MM.1S (cell line): Measurements from ENCODE around the gene SYNE3.

ENCODE experiments used
- DNase-seq: peaks from one replicate; pipeline ENCODE4 v3.0.0-alpha.2; 2015
- H2AFZ ChIP-seq: fragments of 300-600 bp; sonication (generic); 2 replicates; pipeline ENCODE4 v1.6.0; 2016; ENCODE audit warnings: antibody characterized with exemption, low read length
- H3F3A ChIP-seq: fragments of 300-600 bp; sonication (generic); 2 replicates; pipeline ENCODE4 v1.6.1; 2016; ENCODE audit warnings: mild to moderate bottlenecking, antibody characterized with exemption, low read length, moderate library complexity, mixed read lengths; ENCODE audit not compliant: insufficient read depth
- H3K27ac ChIP-seq: fragments of 300-600 bp; sonication (generic); 2 replicates; pipeline ENCODE4 v1.5.1; 2016; ENCODE audit warnings: mild to moderate bottlenecking, low read length
- H3K27me3 ChIP-seq: fragments of 300-600 bp; sonication (generic); replicated peaks from 2 replicates; pipeline ENCODE4 v1.6.0; 2016; ENCODE audit warnings: low read length; ENCODE audit not compliant: insufficient read depth
- H3K36me3 ChIP-seq: fragments of 300-600 bp; sonication (generic); replicated peaks from 2 replicates; pipeline ENCODE4 v1.6.1; 2016; ENCODE audit warnings: mild to moderate bottlenecking, low read length, mixed read lengths; ENCODE audit not compliant: insufficient read depth
- H3K4me1 ChIP-seq: fragments of 300-600 bp; sonication (generic); 2 replicates; pipeline ENCODE4 v1.6.1; 2016; ENCODE audit warnings: low read length, mixed read lengths
- H3K4me2 ChIP-seq: fragments of 300-600 bp; sonication (generic); 2 replicates; pipeline ENCODE4 v1.6.0; 2016; ENCODE audit warnings: low read depth, low read length
- H3K4me3 ChIP-seq: fragments of 300-600 bp; sonication (generic); 2 replicates; pipeline ENCODE4 v1.5.1; 2016; ENCODE audit warnings: low read length, mixed read lengths
- H3K79me2 ChIP-seq: fragments of 300-600 bp; sonication (generic); 2 replicates; pipeline ENCODE4 v1.6.1; 2016; ENCODE audit warnings: mixed run types, low read length, mixed read lengths
- H3K9ac ChIP-seq: fragments of 300-600 bp; sonication (generic); 2 replicates; pipeline ENCODE4 v1.6.1; 2016; ENCODE audit warnings: low read length, mixed read lengths
- H3K9me2 ChIP-seq: fragments of 300-600 bp; sonication (generic); replicated peaks from 2 replicates; pipeline ENCODE4 v1.6.1; 2016; ENCODE audit warnings: mild to moderate bottlenecking, low read length, mixed read lengths; ENCODE audit not compliant: insufficient read depth
- H3K9me3 ChIP-seq: fragments of 300-600 bp; sonication (generic); replicated peaks from 2 replicates; pipeline ENCODE4 v1.6.1; 2016; ENCODE audit warnings: mild to moderate bottlenecking, low read length, mixed read lengths; ENCODE audit not compliant: insufficient read depth
- H4K20me1 ChIP-seq: fragments of 300-600 bp; sonication (generic); 2 replicates; pipeline ENCODE4 v1.6.1; 2016; ENCODE audit warnings: mild to moderate bottlenecking, low read length, moderate library complexity, mixed read lengths; ENCODE audit not compliant: insufficient read depth
- EZH2 ChIP-seq: fragments of 300-600 bp; sonication (generic); optimal IDR thresholded peaks from 2 replicates; pipeline ENCODE3; 2017; ENCODE audit warnings: low read depth, mild to moderate bottlenecking, antibody characterized with exemption, low read length, mixed read lengths
- EZH2phosphoT487 ChIP-seq: fragments of 300-600 bp; sonication (generic); IDR thresholded peaks from 2 replicates; pipeline ENCODE4 v1.6.1; 2018; ENCODE audit warnings: antibody characterized with exemption, low read length
- TF ChIP-seq, protein P1 (sequence below): fragments of 300-600 bp; sonication (generic); IDR thresholded peaks from 2 replicates; pipeline ENCODE4 v1.5.1; 2016; ENCODE audit warnings: antibody characterized with exemption, low read length, mixed read lengths

Gene SYNE3

DNA sequence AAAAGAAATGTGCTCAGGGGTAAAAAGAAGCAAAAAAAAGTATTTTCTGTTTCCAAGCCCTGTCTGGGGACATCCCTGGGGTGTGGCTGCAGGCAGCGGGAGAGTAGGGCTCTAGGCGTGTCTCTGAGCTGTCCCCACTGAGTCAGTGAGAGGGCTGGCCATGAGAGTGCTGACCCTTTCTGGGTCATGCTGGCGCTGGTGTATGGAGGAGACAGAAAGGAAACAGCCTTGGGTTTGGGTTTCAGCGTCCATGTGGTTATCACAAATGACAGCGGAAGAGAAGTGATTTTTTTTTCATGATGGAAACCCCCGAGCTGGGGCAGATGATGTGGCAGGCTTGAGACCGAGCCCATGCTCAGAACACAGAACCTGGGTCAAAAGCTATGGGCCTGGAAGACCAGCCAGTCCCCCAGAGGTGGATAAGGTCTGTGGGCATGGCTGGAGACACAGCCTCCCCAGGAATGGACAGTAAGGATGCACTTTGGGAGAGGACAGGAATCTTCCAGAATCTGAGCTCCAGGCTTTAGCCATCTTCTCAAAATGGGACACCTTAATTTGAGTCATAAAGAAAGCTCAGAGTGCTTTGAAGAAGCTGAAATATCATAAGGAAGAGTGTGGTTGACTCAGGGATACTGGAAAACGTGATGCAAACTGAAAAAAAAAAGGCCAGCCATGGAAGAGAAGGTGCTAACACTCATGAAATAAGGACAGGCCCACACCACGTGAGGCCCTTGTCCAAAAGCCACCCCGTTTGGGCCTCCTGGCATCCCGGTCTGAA lies 36.2 kb downstream of the SYNE3 start:
- TF ChIP-seq, protein P1, sequence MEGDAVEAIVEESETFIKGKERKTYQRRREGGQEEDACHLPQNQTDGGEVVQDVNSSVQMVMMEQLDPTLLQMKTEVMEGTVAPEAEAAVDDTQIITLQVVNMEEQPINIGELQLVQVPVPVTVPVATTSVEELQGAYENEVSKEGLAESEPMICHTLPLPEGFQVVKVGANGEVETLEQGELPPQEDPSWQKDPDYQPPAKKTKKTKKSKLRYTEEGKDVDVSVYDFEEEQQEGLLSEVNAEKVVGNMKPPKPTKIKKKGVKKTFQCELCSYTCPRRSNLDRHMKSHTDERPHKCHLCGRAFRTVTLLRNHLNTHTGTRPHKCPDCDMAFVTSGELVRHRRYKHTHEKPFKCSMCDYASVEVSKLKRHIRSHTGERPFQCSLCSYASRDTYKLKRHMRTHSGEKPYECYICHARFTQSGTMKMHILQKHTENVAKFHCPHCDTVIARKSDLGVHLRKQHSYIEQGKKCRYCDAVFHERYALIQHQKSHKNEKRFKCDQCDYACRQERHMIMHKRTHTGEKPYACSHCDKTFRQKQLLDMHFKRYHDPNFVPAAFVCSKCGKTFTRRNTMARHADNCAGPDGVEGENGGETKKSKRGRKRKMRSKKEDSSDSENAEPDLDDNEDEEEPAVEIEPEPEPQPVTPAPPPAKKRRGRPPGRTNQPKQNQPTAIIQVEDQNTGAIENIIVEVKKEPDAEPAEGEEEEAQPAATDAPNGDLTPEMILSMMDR: no peak
- no peak for TF ChIP-seq EZH2
- TF ChIP-seq EZH2phosphoT487: no peak
- Histone ChIP-seq H3K9ac (no peak overlapping the region), H3K4me2 (no peak overlapping the region), H4K20me1 (no peaks in the 10 kb centered on the region), H3K27ac (peak overlapping the region; percentile 75), H3K4me1 (peaks cover 12% of the 10 kb centered on the region; the same call in 1 of the 2 replicates), H3F3A (no peaks in the 10 kb centered on the region), H3K9me2 (no peaks in the 10 kb centered on the region), H3K4me3 (no peak overlapping the region), H3K36me3 (no peaks in the 10 kb centered on the region), H3K79me2 (peaks cover 97% of the 10 kb centered on the region), H2AFZ (no peak overlapping the region), H3K9me3 (no peaks in the 10 kb centered on the region), H3K27me3 (no peaks in the 10 kb centered on the region)
- peak; percentile 25 for DNase-seq

DNA sequence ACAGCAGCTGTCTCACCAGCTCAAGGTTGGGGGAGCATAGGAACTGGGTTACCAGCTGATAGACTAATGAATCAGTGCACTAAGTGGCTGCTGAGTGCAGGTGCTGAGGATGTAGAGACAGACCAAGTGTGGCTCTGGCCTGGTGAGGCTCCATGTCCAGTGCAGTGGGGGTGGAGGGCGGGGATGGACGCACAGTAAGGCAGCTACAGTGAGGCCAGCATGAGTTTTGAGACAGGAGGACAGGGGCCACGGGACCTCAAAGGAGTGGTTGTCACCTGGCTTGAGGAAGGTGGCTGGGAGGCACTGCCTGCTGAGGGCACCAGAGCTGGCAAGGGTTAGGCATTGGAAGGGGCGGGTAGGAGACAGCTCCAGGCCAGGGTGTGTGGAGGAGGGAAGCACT lies 37.0 kb downstream of the SYNE3 start:
- Histone ChIP-seq H3K4me2 (no peak overlapping the region), H3K4me3 (no peak overlapping the region), H3F3A (no peaks in the 10 kb centered on the region), H3K79me2 (peaks cover 97% of the 10 kb centered on the region), H3K9me2 (no peaks in the 10 kb centered on the region), H2AFZ (no peak overlapping the region), H3K36me3 (no peaks in the 10 kb centered on the region), H3K27me3 (no peaks in the 10 kb centered on the region), H4K20me1 (no peaks in the 10 kb centered on the region), H3K9me3 (no peaks in the 10 kb centered on the region), H3K4me1 (peaks cover 12% of the 10 kb centered on the region; the same call in 1 of the 2 replicates), H3K9ac (no peak overlapping the region), H3K27ac (peak overlapping the region; percentile 75; the same call in 1 of the 2 replicates)
- TF ChIP-seq, protein P1: no peak
- TF ChIP-seq EZH2phosphoT487: no peak
- no peak for TF ChIP-seq EZH2
- DNase-seq: no peak

DNA sequence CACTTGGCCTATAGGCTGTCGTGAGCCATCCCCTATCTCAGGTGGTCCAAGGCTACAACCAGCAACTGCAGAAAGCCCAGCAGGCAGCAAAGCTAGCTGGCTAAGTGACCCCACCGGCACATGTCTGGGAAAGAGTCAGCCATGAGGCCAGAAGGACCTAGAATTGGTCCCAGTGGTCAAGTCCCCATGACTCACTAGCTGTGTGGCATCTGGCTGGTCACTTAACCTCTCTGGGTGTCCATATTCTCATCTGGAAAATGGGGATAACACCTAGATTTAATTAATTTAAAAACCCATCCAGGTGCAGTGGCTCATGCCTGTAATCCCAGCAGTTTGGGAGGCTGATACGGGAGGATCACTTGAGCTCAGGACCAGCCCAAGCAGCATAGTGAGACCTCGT lies 37.6 kb downstream of the SYNE3 start:
- TF ChIP-seq EZH2 (no peak), EZH2phosphoT487 (no peak)
- TF ChIP-seq, protein P1: no peak
- H3K9me3 ChIP-seq: no peaks in the 10 kb centered on the region
- no peaks in the 10 kb centered on the region for H4K20me1 ChIP-seq
- no peak overlapping the region for H3K4me2 ChIP-seq
- H2AFZ ChIP-seq: no peak overlapping the region
- no peaks in the 10 kb centered on the region for H3K27me3 ChIP-seq
- no peak for DNase-seq
- no peaks in the 10 kb centered on the region for H3F3A ChIP-seq
- H3K27ac ChIP-seq: no peak overlapping the region
- peaks cover 96% of the 10 kb centered on the region for H3K79me2 ChIP-seq
- no peak overlapping the region for H3K9ac ChIP-seq
- H3K4me1 ChIP-seq: peaks cover 12% of the 10 kb centered on the region; the same call in 1 of the 2 replicates
- no peaks in the 10 kb centered on the region for H3K9me2 ChIP-seq
- no peak overlapping the region for H3K4me3 ChIP-seq
- no peaks in the 10 kb centered on the region for H3K36me3 ChIP-seq
